ENCODE data around the gene ZNF511.
"Not testable (repeated sequence)": the region's sequence is repeated elsewhere in the genome, so short reads cannot be mapped to it uniquely, and the experiment has no call there.

ZNF511 gene

GRCh38 chr10:133313192-133313591 is 4.5 kb downstream of the ZNF511 start:
- DNase-seq (ENCODE audit: low read depth in 2 of 3, low spot score in 1 of 3) = no peak

GRCh38 chr10:133314911-133315310 is 6.2 kb downstream of the ZNF511 start:
- no peak for DNase-seq (ENCODE audit: low read depth in 2 of 3, low spot score in 1 of 3)

GRCh38 chr10:133315847-133316246 is 7.1 kb downstream of the ZNF511 start:
- DNase-seq (ENCODE audit: low read depth in 2 of 3, low spot score in 1 of 3) = no peak

GRCh38 chr10:133316266-133316665 is 7.6 kb downstream of the ZNF511 start:
- no peak for DNase-seq (ENCODE audit: low read depth in 2 of 3, low spot score in 1 of 3)

GRCh38 chr10:133316732-133317131 is 8.0 kb downstream of the ZNF511 start:
- DNase-seq (ENCODE audit: low read depth in 2 of 3, low spot score in 1 of 3) = no peak

GRCh38 chr10:133318494-133319127 is 9.9 kb downstream of the ZNF511 start:
- peak; percentile 41 to 67 (median 65) for DNase-seq (ENCODE audit: low read depth in 2 of 3, low spot score in 1 of 3)

GRCh38 chr10:133320852-133321422 is 12.2 kb downstream of the ZNF511 start:
- DNase-seq (ENCODE audit: low read depth in 2 of 3, low spot score in 1 of 3) = not testable (repeated sequence)

- not testable (repeated sequence) for DNase-seq (ENCODE audit: low read depth in 2 of 3, low spot score in 1 of 3)
These were observed 13.5 kb downstream of the ZNF511 start for GRCh38 chr10:133322064-133322709.

- peak; percentile 40 to 59 (median 57) for DNase-seq (ENCODE audit: low read depth in 2 of 3, low spot score in 1 of 3)
These were observed 15.6 kb downstream of the ZNF511 start for GRCh38 chr10:133324198-133324792.

- no peak for DNase-seq (ENCODE audit: low read depth in 2 of 3, low spot score in 1 of 3)
These were observed 16.1 kb downstream of the ZNF511 start for GRCh38 chr10:133324857-133325260.

GRCh38 chr10:133325440-133326222 is 16.9 kb downstream of the ZNF511 start:
- DNase-seq (ENCODE audit: low read depth in 2 of 3, low spot score in 1 of 3) = no peak

- no peak for DNase-seq (ENCODE audit: low read depth in 2 of 3, low spot score in 1 of 3)
These were observed 17.5 kb downstream of the ZNF511 start for GRCh38 chr10:133326223-133326551.

GRCh38 chr10:133326745-133327650 is 18.3 kb downstream of the ZNF511 start:
- DNase-seq (ENCODE audit: low read depth in 2 of 3, low spot score in 1 of 3) = no peak

- no peak for DNase-seq (ENCODE audit: low read depth in 2 of 3, low spot score in 1 of 3)
These were observed 19.1 kb downstream of the ZNF511 start for GRCh38 chr10:133327651-133328357.

- DNase-seq (ENCODE audit: low read depth in 2 of 3, low spot score in 1 of 3) = no peak
These were observed 19.9 kb downstream of the ZNF511 start for GRCh38 chr10:133328358-133329343.

- DNase-seq (ENCODE audit: low read depth in 2 of 3, low spot score in 1 of 3) = peak; percentile 75 to 85 (median 83)
These were observed 20.9 kb downstream of the ZNF511 start for GRCh38 chr10:133329491-133330202.

- no peak for DNase-seq (ENCODE audit: low read depth in 2 of 3, low spot score in 1 of 3)
These were observed 24.4 kb downstream of the ZNF511 start for GRCh38 chr10:133332936-133333699.

Data from stimulated activated CD4-positive, alpha-beta T cell treated with anti-CD3 and anti-CD28 coated beads, Interleukin-12 subunit alpha, Interleukin-12 subunit beta, amount 100 ng/mL, for 48 hours (primary cell).